HepG2 (cell line): ENCODE data around the gene PRM2. TPM values are rescaled to one million over a fixed set of nuclear protein-coding genes. Genes with fewer than 3 reads are reported as not detected.
A peak's percentile ranks its signal among the peaks of the same experiment; 100 is the strongest.

Experiments
- ATAC-seq: fragments of 200-7000 bp; cut with Tn5 transposase; 3 replicates; pipeline ENCODE4 v1.9.1; 2020; ENCODE audit warnings: mild to moderate bottlenecking, moderate library complexity
- BruUV-seq: library from RNA; stranded (reverse); fragments of 400-500 nt; replicated peaks from 2 replicates; lab custom pipeline; 2021; lab: Mats Ljungman, UMichigan
- CTCF ChIA-PET: fragments of 300-600 bp; formaldehyde crosslinking; extraction: SDS; loops from one replicate; lab custom pipeline; 2021; ENCODE audit warnings: low total read pairs, inconsistent platforms, low intra/inter-chr PET ratio; lab: Yijun Ruan, JAX
- POLR2A ChIA-PET: fragments of 350-600 bp; sonication (Branson Sonifier 250); formaldehyde crosslinking; loops from one replicate; lab custom pipeline; 2020; ENCODE audit warnings: antibody characterized with exemption, inconsistent platforms; lab: Yijun Ruan, JAX
- DNase-seq: peaks from one replicate; pipeline ENCODE4 v3.0.0-alpha.2; 2015; ENCODE audit warnings: low spot score
- FAIRE-seq: peaks from 3 replicates; lab custom pipeline; 2011; peaks lifted over from hg19 to GRCh38; lab: Jason Lieb, UNC
- H2AFZ ChIP-seq: one replicate; pipeline ENCODE4 v1.6.1; 2011; ENCODE audit warnings: low read length, inconsistent platforms
- H3K27ac ChIP-seq: fragments of 300-600 bp; 3 replicates; pipeline ENCODE4 v1.8.0; 2011; ENCODE audit warnings: mixed run types, mild to moderate bottlenecking, mixed read lengths, low read length, inconsistent platforms; ENCODE audit not compliant: insufficient read depth; ENCODE audit errors: extremely low read length
- H3K27me3 ChIP-seq, 2 experiments: fragments of 200-600 bp in 1 of 2; 2 replicates in 1 of 2; 3 replicates in 1 of 2; pipeline versions ENCODE4 v1.6.0 to v1.8.0; 2011; ENCODE audit warnings: low read length in 2 of 2, mild to moderate bottlenecking in 2 of 2, moderate library complexity in 2 of 2, inconsistent platforms in 1 of 2; ENCODE audit not compliant: insufficient read depth in 2 of 2, control insufficient read depth in 1 of 2
- H3K36me3 ChIP-seq, 2 experiments: fragments of 200-600 bp in 1 of 2; replicated peaks in 1 of 2; 2 replicates in 1 of 2; 3 replicates in 1 of 2; pipeline versions ENCODE4 v1.5.1 to v1.8.0; 2011; ENCODE audit warnings: low read length in 2 of 2, inconsistent platforms in 1 of 2; ENCODE audit not compliant: insufficient read depth in 2 of 2, control insufficient read depth in 1 of 2
- H3K4me1 ChIP-seq: 2 replicates; pipeline ENCODE4 v1.5.1; 2012; ENCODE audit warnings: low read length, inconsistent platforms; ENCODE audit not compliant: insufficient read depth
- H3K4me2 ChIP-seq: 2 replicates; pipeline ENCODE4 v1.6.0; 2011; ENCODE audit warnings: low read depth, low read length, inconsistent platforms
- H3K4me3 ChIP-seq, 3 experiments: fragments of 200-600 bp in 1 of 3; sonication (generic), shearing (Covaris generic) in 1 of 3; replicated peaks in 1 of 3; 2 replicates each; pipeline ENCODE4 v1.5.1; 2011 to 2016; ENCODE audit warnings: low read length in 3 of 3, inconsistent platforms in 2 of 3, low read depth in 2 of 3, mild to moderate bottlenecking in 2 of 3, control low read depth in 1 of 3, mixed read lengths in 1 of 3; ENCODE audit not compliant: insufficient read depth in 1 of 3
- H3K79me2 ChIP-seq: one replicate; pipeline ENCODE4 v1.6.1; 2011; ENCODE audit warnings: low read length, inconsistent platforms; ENCODE audit not compliant: insufficient read depth
- H3K9ac ChIP-seq: 2 replicates; pipeline ENCODE4 v1.6.0; 2011; ENCODE audit warnings: mild to moderate bottlenecking, low read depth, low read length, inconsistent platforms; ENCODE audit not compliant: insufficient read depth
- H3K9me3 ChIP-seq: 2 replicates; pipeline ENCODE4 v1.5.1; 2012; ENCODE audit warnings: mild to moderate bottlenecking, low read length
- H4K20me1 ChIP-seq: 2 replicates; pipeline ENCODE4 v1.6.0; 2011; ENCODE audit warnings: inconsistent platforms, mild to moderate bottlenecking, low read length, moderate library complexity; ENCODE audit not compliant: insufficient read depth
- ATF4 ChIP-seq, 2 experiments: fragments of 450-650 bp in 1 of 2; sonication (generic) in 1 of 2; formaldehyde crosslinking; IDR thresholded peaks; 2 replicates each; pipeline versions ENCODE4 v1.5.0 to v1.8.0; 2020 to 2022; ENCODE audit warnings: mild to moderate bottlenecking in 1 of 2, missing genetic modification reagents in 1 of 2
- HOXA3 ChIP-seq: sonication (generic); formaldehyde crosslinking; IDR thresholded peaks from 2 replicates; pipeline ENCODE4 v1.5.0; 2020; ENCODE audit warnings: missing genetic modification reagents
- KLF16 ChIP-seq, 2 experiments: sonication (generic) in 1 of 2; formaldehyde crosslinking in 1 of 2; IDR thresholded peaks; 2 replicates each; pipeline versions ENCODE4 v1.6.1 to v1.8.0; 2016 to 2023; ENCODE audit warnings: missing genetic modification reagents in 2 of 2, missing compliant biosample characterization in 1 of 2
- KLF9 ChIP-seq: IDR thresholded peaks from 2 replicates; pipeline ENCODE4 v1.6.1; 2016; ENCODE audit warnings: low read depth
- MXI1 ChIP-seq: IDR thresholded peaks from 3 replicates; pipeline ENCODE4 v1.6.1; 2012; ENCODE audit warnings: low read depth, low read length, inconsistent platforms, borderline replicate concordance
- NR2F2 ChIP-seq: IDR thresholded peaks from 2 replicates; pipeline ENCODE4 v1.6.1; 2012; ENCODE audit warnings: low read depth, inconsistent platforms, borderline replicate concordance
- ZNF572 ChIP-seq: sonication (generic); formaldehyde crosslinking; IDR thresholded peaks from 2 replicates; pipeline ENCODE4 v1.5.1; 2020; ENCODE audit warnings: mild to moderate bottlenecking, missing genetic modification reagents
- ZNF672 ChIP-seq: sonication (generic); formaldehyde crosslinking; IDR thresholded peaks from 2 replicates; pipeline ENCODE4 v1.8.1; 2022; ENCODE audit warnings: missing genetic modification reagents
- ZNF703 ChIP-seq: sonication (generic); formaldehyde crosslinking; IDR thresholded peaks from 2 replicates; pipeline ENCODE4 v1.5.1; 2020; ENCODE audit warnings: missing genetic modification reagents, mild to moderate bottlenecking, moderate library complexity, borderline replicate concordance
- WGBS: methylation state at CpG from one replicate; pipeline ENCODE4 v1.1.6; 2017; ENCODE audit warnings: low lambda C conversion rate; 5-methylcytosine and 5-hydroxymethylcytosine counted together
- in situ Hi-C: cut with HindIII; loops from 2 replicates; pipeline ENCODE4 v1.10.0; 2017; ENCODE audit warnings: low pct_unique_long_range_greater_than_20kb; ENCODE audit not compliant: extremely low pct_ligation_motif_present
- intact Hi-C: fragments of 100-400 bp; cut with micrococcal nuclease; formaldehyde crosslinking; loops from one replicate; pipeline ENCODE4 v1.10.0; 2022; ENCODE audit not compliant: unreplicated experiment
- polyA plus RNA-seq, 8 experiments: library from polyadenylated mRNA; depleted of rRNA in 3 of 8; stranded (reverse) in 7 of 8; unstranded in 1 of 8; fragments of >200 nt; fragmentation: Illumina TruSeq in 4 of 8; extraction: Trizol in 4 of 8; gene quantifications; 2 replicates each; pipeline versions ENCODE4 v1.2.1 to v1.2.3, GENCODE V29; 2011 to 2016; ENCODE audit warnings: low read depth in 4 of 8, missing spikeins in 1 of 8, mixed read lengths in 1 of 8; ENCODE audit not compliant: insufficient read depth in 1 of 8
- total RNA-seq, 5 experiments: library from RNA; depleted of rRNA; stranded (reverse); fragments of >200 nt; fragmentation: Illumina TruSeq; extraction: Trizol; gene quantifications; 2 replicates each; pipeline ENCODE4 v1.2.3, GENCODE V29; 2016; ENCODE audit warnings: low read depth in 1 of 5
- TF ChIP-seq, protein P1 (sequence below), 2 experiments: IDR thresholded peaks; 2 replicates each; pipeline ENCODE4 v1.6.1; 2011 to 2012; ENCODE audit warnings: low read length in 2 of 2, borderline replicate concordance in 1 of 2, low read depth in 1 of 2, mild to moderate bottlenecking in 1 of 2, moderate library complexity in 1 of 2
- TF ChIP-seq, protein P2 (sequence below), 2 experiments: sonication (generic) in 1 of 2; formaldehyde crosslinking in 1 of 2; IDR thresholded peaks; 2 replicates each; pipeline versions ENCODE4 v1.4.0 to v1.6.1; 2018 to 2020; ENCODE audit warnings: missing genetic modification reagents in 2 of 2, borderline replicate concordance in 1 of 2, low read depth in 1 of 2, mild to moderate bottlenecking in 1 of 2, missing biosample characterization in 1 of 2

Gene PRM2
- total and polyA plus RNA-seq, 2 of the 13 experiments (the other 11 are each of a cell fraction or from before 2014, with no cell fraction given) = 0.54 TPM; not detected in 1

DNA sequence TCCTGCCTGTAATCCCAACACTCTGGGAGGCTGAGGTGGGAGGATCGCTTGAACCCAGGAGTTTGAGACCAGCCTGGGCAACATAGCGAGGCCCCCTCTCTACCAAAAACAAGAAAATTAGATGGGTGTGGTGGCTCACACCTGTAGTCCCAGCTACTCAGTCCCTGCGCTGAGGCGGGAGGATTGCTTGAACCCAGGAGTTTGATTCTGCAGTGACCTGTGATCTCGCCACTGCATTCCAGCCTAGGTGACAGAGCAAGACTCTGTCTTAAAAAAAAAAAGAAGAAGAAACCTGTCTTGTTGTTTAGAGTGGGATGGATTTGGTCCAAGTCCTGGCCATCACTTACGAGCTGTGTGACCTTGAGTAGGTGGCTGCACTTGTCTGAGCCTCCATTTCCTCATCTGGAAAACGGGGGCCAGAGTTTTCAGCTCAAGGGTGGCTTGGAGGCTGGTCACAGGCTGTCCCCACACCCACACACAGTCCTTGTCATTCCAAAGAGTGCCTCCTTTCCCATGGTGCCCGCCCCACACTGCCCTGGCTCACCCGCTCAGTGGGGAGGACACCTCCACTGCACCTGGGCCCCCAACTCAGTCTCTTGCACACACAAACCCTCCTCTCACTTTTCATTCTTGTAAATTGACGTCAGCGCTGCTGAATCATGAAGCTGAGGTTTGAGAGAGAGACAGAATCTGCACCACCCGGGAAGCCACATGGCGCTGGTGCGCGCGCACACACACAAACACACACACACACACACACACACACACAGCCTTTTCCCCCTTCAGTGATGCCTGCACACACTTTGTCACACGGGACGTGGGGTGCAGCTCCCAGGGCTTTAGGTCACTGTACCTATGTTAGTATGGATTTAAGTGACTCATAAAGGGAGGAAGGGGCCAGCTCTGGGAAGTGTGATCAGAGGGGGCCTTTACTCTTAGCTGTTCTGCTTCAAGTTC is 24.5 kb downstream of the PRM2 start:
- CTCF ChIA-PET = no interaction called here
- TF ChIP-seq NR2F2 (peak; percentile 14; the same call in 1 of the 2 replicates), KLF9 (CRISPR knock-in tag) (no peak), ZNF672 (no peak), ATF4 (CRISPR knock-in tag; IDR thresholded peaks at IDR 0.05) (no peak), ZNF572 (CRISPR knock-in tag) (no peak), MXI1 (0 out of 3 replicates have a peak, but pooled peaks have one; percentile 31), HOXA3 (CRISPR knock-in tag) (peak; percentile 48; the same call in 1 of the 2 replicates), KLF16 (CRISPR knock-in tag; IDR thresholded peaks at IDR 0.05) (no peak), ZNF703 (CRISPR knock-in tag) (no peak)
- TF ChIP-seq, protein P1, sequence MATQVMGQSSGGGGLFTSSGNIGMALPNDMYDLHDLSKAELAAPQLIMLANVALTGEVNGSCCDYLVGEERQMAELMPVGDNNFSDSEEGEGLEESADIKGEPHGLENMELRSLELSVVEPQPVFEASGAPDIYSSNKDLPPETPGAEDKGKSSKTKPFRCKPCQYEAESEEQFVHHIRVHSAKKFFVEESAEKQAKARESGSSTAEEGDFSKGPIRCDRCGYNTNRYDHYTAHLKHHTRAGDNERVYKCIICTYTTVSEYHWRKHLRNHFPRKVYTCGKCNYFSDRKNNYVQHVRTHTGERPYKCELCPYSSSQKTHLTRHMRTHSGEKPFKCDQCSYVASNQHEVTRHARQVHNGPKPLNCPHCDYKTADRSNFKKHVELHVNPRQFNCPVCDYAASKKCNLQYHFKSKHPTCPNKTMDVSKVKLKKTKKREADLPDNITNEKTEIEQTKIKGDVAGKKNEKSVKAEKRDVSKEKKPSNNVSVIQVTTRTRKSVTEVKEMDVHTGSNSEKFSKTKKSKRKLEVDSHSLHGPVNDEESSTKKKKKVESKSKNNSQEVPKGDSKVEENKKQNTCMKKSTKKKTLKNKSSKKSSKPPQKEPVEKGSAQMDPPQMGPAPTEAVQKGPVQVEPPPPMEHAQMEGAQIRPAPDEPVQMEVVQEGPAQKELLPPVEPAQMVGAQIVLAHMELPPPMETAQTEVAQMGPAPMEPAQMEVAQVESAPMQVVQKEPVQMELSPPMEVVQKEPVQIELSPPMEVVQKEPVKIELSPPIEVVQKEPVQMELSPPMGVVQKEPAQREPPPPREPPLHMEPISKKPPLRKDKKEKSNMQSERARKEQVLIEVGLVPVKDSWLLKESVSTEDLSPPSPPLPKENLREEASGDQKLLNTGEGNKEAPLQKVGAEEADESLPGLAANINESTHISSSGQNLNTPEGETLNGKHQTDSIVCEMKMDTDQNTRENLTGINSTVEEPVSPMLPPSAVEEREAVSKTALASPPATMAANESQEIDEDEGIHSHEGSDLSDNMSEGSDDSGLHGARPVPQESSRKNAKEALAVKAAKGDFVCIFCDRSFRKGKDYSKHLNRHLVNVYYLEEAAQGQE (IDR thresholded peaks at IDR 0.05; ENCODE audit: borderline replicate concordance in 1 of 2, low read depth in 1 of 2, low read length in 2 of 2) = no peak
- TF ChIP-seq, protein P2, sequence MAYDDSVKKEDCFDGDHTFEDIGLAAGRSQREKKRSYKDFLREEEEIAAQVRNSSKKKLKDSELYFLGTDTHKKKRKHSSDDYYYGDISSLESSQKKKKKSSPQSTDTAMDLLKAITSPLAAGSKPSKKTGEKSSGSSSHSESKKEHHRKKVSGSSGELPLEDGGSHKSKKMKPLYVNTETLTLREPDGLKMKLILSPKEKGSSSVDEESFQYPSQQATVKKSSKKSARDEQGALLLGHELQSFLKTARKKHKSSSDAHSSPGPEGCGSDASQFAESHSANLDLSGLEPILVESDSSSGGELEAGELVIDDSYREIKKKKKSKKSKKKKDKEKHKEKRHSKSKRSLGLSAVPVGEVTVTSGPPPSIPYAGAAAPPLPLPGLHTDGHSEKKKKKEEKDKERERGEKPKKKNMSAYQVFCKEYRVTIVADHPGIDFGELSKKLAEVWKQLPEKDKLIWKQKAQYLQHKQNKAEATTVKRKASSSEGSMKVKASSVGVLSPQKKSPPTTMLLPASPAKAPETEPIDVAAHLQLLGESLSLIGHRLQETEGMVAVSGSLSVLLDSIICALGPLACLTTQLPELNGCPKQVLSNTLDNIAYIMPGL (CRISPR knock-in tag; IDR thresholded peaks at IDR 0.05; ENCODE audit: borderline replicate concordance in 1 of 2, low read depth in 1 of 2) = no peak

More for the DNA sequence above, 24.5 kb downstream of the PRM2 start:
- Histone ChIP-seq H3K4me1 (peaks cover 60% of the 10 kb centered on the region), H4K20me1 (peaks cover 47% of the 10 kb centered on the region), H3K4me2 (peak overlapping the region; percentile 32), H2AFZ (no peak overlapping the region), H3K36me3 (peaks cover 2 to 8% of the 10 kb centered on the region in 2 experiments; a peak in 4 of 5 replicates), H3K27ac (no peak overlapping the region), H3K4me3 (no peak overlapping the region), H3K27me3 (no peaks in the 10 kb centered on the region; a peak in 1 of 5 replicates), H3K9me3 (no peaks in the 10 kb centered on the region), H3K9ac (no peak overlapping the region), H3K79me2 (peaks cover 27% of the 10 kb centered on the region)
- no peak for ATAC-seq
- DNase-seq = no peak
- no TSS peak for BruUV-seq
- intact Hi-C loops (no loop called here), in situ Hi-C loops (no loop called here)
- WGBS = 62% methylated on average over 18 of the region's 18 CpGs
- POLR2A ChIA-PET = interaction anchor here (0.8 to 2.6 kb wide), 18 partner anchors 9 to 307 kb away, joined by 3 to 14 read pairs (median 4); partner anchors contain the start of genes CLEC16A and PRM3
- no peak for FAIRE-seq
